A549 treated with DMSO at 1 μM for 4 hours (cell line): Measurements from ENCODE around the gene SLC13A2. TPM values are rescaled to one million over a fixed set of nuclear protein-coding genes. Genes with fewer than 3 reads are reported as not detected.

Source experiments
- total RNA-seq: library from RNA; stranded (reverse); fragments of 200-300 nt; extraction: Qiagen RNA extraction; gene quantifications from 5 replicates; pipeline ENCODE4 v1.2.3, GENCODE V29; 2022; ENCODE audit warnings: low read depth

SLC13A2 gene, protein sequence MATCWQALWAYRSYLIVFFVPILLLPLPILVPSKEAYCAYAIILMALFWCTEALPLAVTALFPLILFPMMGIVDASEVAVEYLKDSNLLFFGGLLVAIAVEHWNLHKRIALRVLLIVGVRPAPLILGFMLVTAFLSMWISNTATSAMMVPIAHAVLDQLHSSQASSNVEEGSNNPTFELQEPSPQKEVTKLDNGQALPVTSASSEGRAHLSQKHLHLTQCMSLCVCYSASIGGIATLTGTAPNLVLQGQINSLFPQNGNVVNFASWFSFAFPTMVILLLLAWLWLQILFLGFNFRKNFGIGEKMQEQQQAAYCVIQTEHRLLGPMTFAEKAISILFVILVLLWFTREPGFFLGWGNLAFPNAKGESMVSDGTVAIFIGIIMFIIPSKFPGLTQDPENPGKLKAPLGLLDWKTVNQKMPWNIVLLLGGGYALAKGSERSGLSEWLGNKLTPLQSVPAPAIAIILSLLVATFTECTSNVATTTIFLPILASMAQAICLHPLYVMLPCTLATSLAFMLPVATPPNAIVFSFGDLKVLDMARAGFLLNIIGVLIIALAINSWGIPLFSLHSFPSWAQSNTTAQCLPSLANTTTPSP
- 0.06 to 0.12 TPM (median 0.09 TPM) in 5 replicates for total RNA-seq

GRCh38 chr17:28473542-28473941 lies at the start of gene SLC13A2:
TSS of gene SLC13A2 (plus strand) at chr17:28473644. CDS start at chr17:28473713, 69 bp downstream.

DNA sequence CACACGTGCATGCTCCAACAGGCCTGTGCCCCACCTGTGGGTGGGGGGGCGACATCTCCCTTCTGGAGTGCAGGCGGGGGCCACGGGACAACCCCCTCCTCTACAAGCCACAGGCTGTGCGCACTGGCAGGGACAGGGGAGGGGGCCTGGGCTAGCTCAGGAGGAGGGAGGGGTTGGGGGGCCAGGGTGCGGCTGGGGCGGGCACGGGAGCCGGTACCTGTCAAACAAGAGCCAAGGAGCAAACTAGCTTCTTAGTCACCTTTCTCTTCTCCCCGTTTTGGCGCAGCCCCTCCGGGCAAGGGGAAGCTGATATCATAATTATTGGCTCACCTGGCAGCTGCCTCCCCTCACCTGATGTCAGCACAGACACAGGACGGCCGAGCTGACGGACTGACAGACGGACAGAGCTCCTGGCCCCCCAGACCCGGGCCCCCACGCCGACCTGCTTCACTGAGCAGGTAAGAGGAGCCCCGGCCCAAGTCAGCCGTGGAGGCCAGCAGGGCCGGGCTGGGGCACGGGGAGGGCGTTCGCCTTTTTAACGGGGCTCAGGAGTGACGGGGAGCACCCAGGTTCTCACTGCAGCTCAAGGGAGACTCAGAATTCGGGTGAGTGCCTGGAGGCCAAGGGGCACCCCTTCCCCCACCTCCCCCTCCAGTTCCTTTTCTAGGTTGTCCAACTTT lies 32.7 kb downstream of the SLC13A2 start, which contains the start of gene FOXN1:
Gene FOXN1, plus strand, starts transcription at position 363 of the 680 bp plus-strand sequence. CDS start 17,622 bp downstream, outside the sequence.

Other genes starting within 250 kb of the SLC13A2 start
- 52.9 to 61.6 TPM (median 57.0 TPM) in 5 replicates for gene TMEM97, start 154.4 kb upstream of the SLC13A2 start, total RNA-seq
- gene IFT20, start 138.2 kb upstream of the SLC13A2 start, total RNA-seq = 54.9 to 61.6 TPM (median 58.4 TPM) in 5 replicates
- gene TNFAIP1, start 137.9 kb upstream of the SLC13A2 start, total RNA-seq = 46.6 to 59.1 TPM (median 52.4 TPM) in 5 replicates
- 142 to 171 TPM (median 162 TPM) in 5 replicates for gene POLDIP2, start 116.1 kb upstream of the SLC13A2 start, total RNA-seq
- gene SEBOX, start 108.4 kb upstream of the SLC13A2 start, total RNA-seq = not detected in 5 replicates
- 17.2 to 27.4 TPM (median 19.3 TPM) in 5 replicates for gene VTN, start 103.3 kb upstream of the SLC13A2 start, total RNA-seq
- gene SARM1, start 102.0 kb upstream of the SLC13A2 start, total RNA-seq = 5.1 to 6.2 TPM (median 6.0 TPM) in 5 replicates
- gene SLC46A1, start 67.4 kb upstream of the SLC13A2 start, total RNA-seq = 17.4 to 21.2 TPM (median 20.9 TPM) in 5 replicates
- gene FOXN1, start 32.7 kb downstream of the SLC13A2 start, total RNA-seq = 0.02 to 0.05 TPM (median 0.03 TPM) in 3 of 5 replicates, not detected in the others
- gene UNC119, start 79.0 kb downstream of the SLC13A2 start, total RNA-seq = 26.3 to 34.7 TPM (median 29.9 TPM) in 5 replicates
- gene PIGS, start 97.9 kb downstream of the SLC13A2 start, total RNA-seq = 57.3 to 64.3 TPM (median 61.4 TPM) in 5 replicates
- 1.4 to 2.3 TPM (median 1.8 TPM) in 5 replicates for gene ALDOC, start 103.3 kb downstream of the SLC13A2 start, total RNA-seq
- 77.8 to 88.5 TPM (median 81.4 TPM) in 5 replicates for gene SPAG5, start 125.4 kb downstream of the SLC13A2 start, total RNA-seq
- gene RSKR, start 140.5 kb downstream of the SLC13A2 start, total RNA-seq = 3.8 to 7.0 TPM (median 6.0 TPM) in 5 replicates
- 58.3 to 71.6 TPM (median 70.6 TPM) in 5 replicates for gene BLTP2, start 171.5 kb downstream of the SLC13A2 start, total RNA-seq
- gene SDF2, start 188.3 kb downstream of the SLC13A2 start, total RNA-seq = 86.5 to 94.5 TPM (median 88.1 TPM) in 5 replicates
- 74.5 to 78.6 TPM (median 77.8 TPM) in 5 replicates for gene SUPT6H, start 188.6 kb downstream of the SLC13A2 start, total RNA-seq
- gene PROCA1, start 238.2 kb downstream of the SLC13A2 start, total RNA-seq = 1.0 to 1.7 TPM (median 1.1 TPM) in 5 replicates
- 233 to 267 TPM (median 261 TPM) in 5 replicates for gene RAB34, start 244.2 kb downstream of the SLC13A2 start, total RNA-seq
- 1,965 to 2,250 TPM (median 2,168 TPM) in 5 replicates for gene RPL23A, start 246.3 kb downstream of the SLC13A2 start, total RNA-seq